Neural progenitor cell (in vitro differentiated cells): Measurements from ENCODE around the gene PI16. TPM values are rescaled to one million over a fixed set of nuclear protein-coding genes. Genes with fewer than 3 reads are reported as not detected.
"Not testable (repeated sequence)": the region's sequence is repeated elsewhere in the genome, so short reads cannot be mapped to it uniquely, and the experiment has no call there.

ENCODE experiments used
- DNase-seq: peaks from one replicate; pipeline ENCODE4 v3.0.0-alpha.2; 2016; ENCODE audit warnings: low spot score
- H2AFZ ChIP-seq: fragments of 200-600 bp; sonication (generic); replicated peaks from 2 replicates; pipeline ENCODE4 v1.6.1; 2016; ENCODE audit warnings: antibody characterized with exemption
- H3F3A ChIP-seq: fragments of 200-600 bp; sonication (generic); 2 replicates; pipeline ENCODE4 v1.6.1; 2016; ENCODE audit warnings: antibody characterized with exemption, low read depth
- H3K27ac ChIP-seq: fragments of 200-600 bp; sonication (generic); 2 replicates; pipeline ENCODE4 v1.5.1; 2016; ENCODE audit warnings: mild to moderate bottlenecking
- H3K27me3 ChIP-seq: fragments of 200-600 bp; sonication (generic); 2 replicates; pipeline ENCODE4 v1.6.1; 2016; ENCODE audit warnings: mild to moderate bottlenecking, moderate library complexity
- H3K36me3 ChIP-seq: fragments of 200-600 bp; sonication (generic); 2 replicates; pipeline ENCODE4 v1.5.1; 2016
- H3K4me1 ChIP-seq: fragments of 200-600 bp; sonication (generic); 2 replicates; pipeline ENCODE4 v1.6.1; 2016; ENCODE audit warnings: mixed run types
- H3K4me2 ChIP-seq: fragments of 200-600 bp; sonication (generic); 2 replicates; pipeline ENCODE4 v1.6.1; 2016
- H3K4me3 ChIP-seq: fragments of 200-600 bp; sonication (generic); 2 replicates; pipeline ENCODE4 v1.5.1; 2016
- H3K79me2 ChIP-seq: fragments of 200-600 bp; sonication (generic); 2 replicates; pipeline ENCODE4 v1.6.1; 2016; ENCODE audit warnings: low read depth
- H3K9ac ChIP-seq: fragments of 200-600 bp; sonication (generic); 2 replicates; pipeline ENCODE4 v1.6.1; 2016
- H3K9me3 ChIP-seq: fragments of 200-600 bp; sonication (generic); 2 replicates; pipeline ENCODE4 v1.5.1; 2016; ENCODE audit warnings: low read depth
- H4K20me1 ChIP-seq: fragments of 200-600 bp; sonication (generic); 2 replicates; pipeline ENCODE4 v1.6.1; 2016; ENCODE audit warnings: low read depth
- H3K27ac Mint-ChIP-seq: 3 replicates; pipeline ENCODE4 v1.8.0; 2021; ENCODE audit warnings: mixed read lengths
- H3K27me3 Mint-ChIP-seq: 2 replicates; pipeline ENCODE4 v1.8.0; 2022; ENCODE audit warnings: low read depth, mild to moderate bottlenecking, inconsistent platforms, moderate library complexity, mixed read lengths; ENCODE audit not compliant: insufficient read depth
- H3K36me3 Mint-ChIP-seq: 3 replicates; pipeline ENCODE4 v1.8.0; 2021; ENCODE audit warnings: mixed read lengths
- H3K4me1 Mint-ChIP-seq: 3 replicates; pipeline ENCODE4 v1.8.0; 2021; ENCODE audit warnings: mixed read lengths
- H3K4me3 Mint-ChIP-seq: 3 replicates; pipeline ENCODE4 v1.8.0; 2021; ENCODE audit warnings: mild to moderate bottlenecking, moderate library complexity, mixed read lengths
- H3K9me3 Mint-ChIP-seq: 3 replicates; pipeline ENCODE4 v1.8.0; 2020; ENCODE audit warnings: mixed read lengths
- EZH2 ChIP-seq: fragments of 200-600 bp; sonication (generic); IDR thresholded peaks from 2 replicates; pipeline ENCODE4 v1.6.1; 2017; ENCODE audit warnings: antibody characterized with exemption, mild to moderate bottlenecking, moderate library complexity
- EZH2phosphoT487 ChIP-seq: fragments of 200-600 bp; sonication (generic); IDR thresholded peaks from 2 replicates; pipeline ENCODE4 v1.6.1; 2017; ENCODE audit warnings: antibody characterized with exemption
- total RNA-seq: library from RNA; depleted of rRNA; stranded (reverse); fragments of >200 nt; gene quantifications from 2 replicates; pipeline ENCODE4 v1.2.3, GENCODE V29; 2015; ENCODE audit warnings: low replicate concordance
- TF ChIP-seq, protein P1 (sequence below): fragments of 200-600 bp; sonication (generic); IDR thresholded peaks from 2 replicates; pipeline ENCODE4 v1.5.1; 2017; ENCODE audit warnings: antibody characterized with exemption, mild to moderate bottlenecking

The PI16 gene
- total RNA-seq, 1 donor from 2014 or later = not detected

DNA sequence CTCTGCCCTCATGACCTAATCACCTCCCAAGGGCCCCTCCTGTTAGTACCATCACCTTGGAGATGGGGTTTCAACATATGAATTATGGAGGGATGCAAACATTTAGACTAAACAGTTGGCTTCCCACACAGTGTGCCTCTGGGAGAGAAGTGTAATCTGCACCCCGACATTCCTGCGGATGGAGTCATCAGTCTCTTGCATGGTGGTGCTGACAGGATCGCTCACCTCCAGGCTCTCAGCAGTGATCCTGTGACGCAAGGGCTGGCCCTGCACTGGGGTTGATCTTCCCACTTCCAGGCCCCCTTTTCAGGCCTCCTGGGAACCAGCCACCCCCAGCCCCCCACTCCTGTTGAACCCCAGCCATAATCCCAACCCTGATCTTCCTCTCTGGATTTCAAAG is 16.0 kb upstream of the PI16 start:
- Histone ChIP-seq H3K4me3 (no peak overlapping the region), H3K79me2 (no peaks in the 10 kb centered on the region), H4K20me1 (no peaks in the 10 kb centered on the region), H3K4me1 (no peaks in the 10 kb centered on the region), H3K9me3 (no peaks in the 10 kb centered on the region), H3F3A (no peaks in the 10 kb centered on the region), H3K27ac (no peak overlapping the region), H3K27me3 (no peaks in the 10 kb centered on the region), H3K9ac (no peak overlapping the region), H2AFZ (no peak overlapping the region), H3K36me3 (no peaks in the 10 kb centered on the region), H3K4me2 (no peak overlapping the region)
- H3K4me1 Mint-ChIP-seq = peaks cover 2% of the 10 kb centered on the region
- TF ChIP-seq EZH2phosphoT487 = no peak
- TF ChIP-seq, protein P1, sequence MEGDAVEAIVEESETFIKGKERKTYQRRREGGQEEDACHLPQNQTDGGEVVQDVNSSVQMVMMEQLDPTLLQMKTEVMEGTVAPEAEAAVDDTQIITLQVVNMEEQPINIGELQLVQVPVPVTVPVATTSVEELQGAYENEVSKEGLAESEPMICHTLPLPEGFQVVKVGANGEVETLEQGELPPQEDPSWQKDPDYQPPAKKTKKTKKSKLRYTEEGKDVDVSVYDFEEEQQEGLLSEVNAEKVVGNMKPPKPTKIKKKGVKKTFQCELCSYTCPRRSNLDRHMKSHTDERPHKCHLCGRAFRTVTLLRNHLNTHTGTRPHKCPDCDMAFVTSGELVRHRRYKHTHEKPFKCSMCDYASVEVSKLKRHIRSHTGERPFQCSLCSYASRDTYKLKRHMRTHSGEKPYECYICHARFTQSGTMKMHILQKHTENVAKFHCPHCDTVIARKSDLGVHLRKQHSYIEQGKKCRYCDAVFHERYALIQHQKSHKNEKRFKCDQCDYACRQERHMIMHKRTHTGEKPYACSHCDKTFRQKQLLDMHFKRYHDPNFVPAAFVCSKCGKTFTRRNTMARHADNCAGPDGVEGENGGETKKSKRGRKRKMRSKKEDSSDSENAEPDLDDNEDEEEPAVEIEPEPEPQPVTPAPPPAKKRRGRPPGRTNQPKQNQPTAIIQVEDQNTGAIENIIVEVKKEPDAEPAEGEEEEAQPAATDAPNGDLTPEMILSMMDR = no peak
- no peak for TF ChIP-seq EZH2
- H3K27me3 Mint-ChIP-seq = peaks cover 7% of the 10 kb centered on the region
- no peak overlapping the region for H3K4me3 Mint-ChIP-seq
- DNase-seq = no peak
- peaks cover 2% of the 10 kb centered on the region for H3K36me3 Mint-ChIP-seq
- H3K27ac Mint-ChIP-seq = no peak overlapping the region
- peaks cover 13% of the 10 kb centered on the region for H3K9me3 Mint-ChIP-seq

DNA sequence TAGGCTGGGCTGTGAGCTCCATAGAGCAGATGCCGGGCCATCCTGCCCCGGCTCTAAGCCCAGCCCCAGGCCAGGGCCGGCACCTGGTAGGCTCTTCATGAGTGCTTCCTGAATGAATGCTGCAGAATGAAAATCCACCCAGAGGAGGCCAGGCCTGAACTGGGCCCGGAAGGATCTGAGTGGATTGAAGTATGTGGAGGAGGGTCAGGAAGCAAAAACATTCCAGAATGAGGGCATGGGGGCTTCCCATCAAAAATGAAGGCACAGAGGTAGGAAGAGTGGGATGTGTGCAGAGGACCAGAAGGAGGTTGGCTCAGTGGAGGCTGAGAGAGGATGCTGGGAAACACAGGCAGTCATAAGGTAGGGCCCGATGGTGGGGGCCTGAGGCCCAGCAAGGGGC is 15.5 kb upstream of the PI16 start:
- not testable (repeated sequence) for H3K4me2 ChIP-seq, H3F3A ChIP-seq, H3K27me3 Mint-ChIP-seq, H3K4me3 Mint-ChIP-seq, H3K9ac ChIP-seq, H3K27me3 ChIP-seq, H3K4me1 Mint-ChIP-seq, DNase-seq, H3K27ac ChIP-seq, H3K4me1 ChIP-seq, H3K36me3 Mint-ChIP-seq, H3K4me3 ChIP-seq, H2AFZ ChIP-seq, H3K27ac Mint-ChIP-seq, H3K36me3 ChIP-seq, H3K9me3 ChIP-seq, H4K20me1 ChIP-seq, H3K79me2 ChIP-seq
- peaks cover 13% of the 10 kb centered on the region for H3K9me3 Mint-ChIP-seq

DNA sequence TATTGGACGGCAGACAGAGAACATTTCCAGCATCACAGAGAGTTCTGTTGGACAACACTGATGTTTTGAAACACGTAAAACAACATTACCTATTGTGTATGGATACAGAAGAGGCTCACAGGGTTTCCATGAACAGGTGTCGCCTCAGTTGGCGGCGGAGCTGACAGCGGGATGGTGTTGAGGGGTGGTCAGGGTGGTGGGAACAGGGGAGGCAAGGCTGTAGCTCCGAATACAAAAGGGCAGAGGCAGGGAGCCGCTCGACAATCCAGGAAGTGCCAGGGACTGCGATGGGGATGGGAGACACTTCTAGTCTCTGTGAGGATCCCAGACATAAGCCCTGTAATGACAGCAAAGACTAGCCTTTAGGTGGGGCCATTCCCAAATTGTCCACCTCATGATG is 14.5 kb upstream of the PI16 start:
- Histone ChIP-seq H3K9ac (no peak overlapping the region), H3K4me3 (no peak overlapping the region), H3K4me1 (no peaks in the 10 kb centered on the region), H3F3A (no peaks in the 10 kb centered on the region), H3K4me2 (no peak overlapping the region), H3K27ac (no peak overlapping the region), H3K9me3 (no peaks in the 10 kb centered on the region), H3K27me3 (no peaks in the 10 kb centered on the region), H3K36me3 (no peaks in the 10 kb centered on the region), H2AFZ (no peak overlapping the region), H4K20me1 (no peaks in the 10 kb centered on the region), H3K79me2 (no peaks in the 10 kb centered on the region)
- Mint-ChIP-seq H3K4me3 (no peak overlapping the region), H3K36me3 (peaks cover 2% of the 10 kb centered on the region), H3K4me1 (peaks cover 5% of the 10 kb centered on the region), H3K27ac (peak overlapping the region; percentile 6), H3K27me3 (peaks cover 7% of the 10 kb centered on the region), H3K9me3 (peaks cover 13% of the 10 kb centered on the region)
- TF ChIP-seq EZH2phosphoT487 = no peak
- no peak for DNase-seq

DNA sequence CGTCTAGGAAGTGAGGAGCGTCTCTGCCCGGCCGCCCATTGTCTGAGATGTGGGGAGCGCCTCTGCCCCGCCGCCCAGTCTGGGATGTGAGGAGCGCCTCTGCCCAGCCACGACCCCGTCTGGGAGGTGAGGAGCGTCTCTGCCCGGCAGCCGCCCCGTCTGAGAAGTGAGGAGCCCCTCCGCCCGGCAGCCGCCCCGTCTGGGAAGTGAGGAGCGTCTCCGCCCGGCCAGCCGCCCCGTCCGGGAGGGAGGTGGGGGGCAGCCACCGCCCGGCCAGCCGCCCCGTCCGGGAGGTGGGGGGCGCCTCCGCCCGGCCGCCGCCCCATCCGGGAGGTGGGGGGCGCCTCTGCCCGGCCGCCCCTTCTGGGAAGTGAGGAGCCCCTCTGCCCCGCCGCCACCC is 13.0 kb upstream of the PI16 start:
- not testable (repeated sequence) for H2AFZ ChIP-seq, H3K36me3 ChIP-seq, H3K9ac ChIP-seq, H3K9me3 ChIP-seq, H3K27ac Mint-ChIP-seq, H4K20me1 ChIP-seq, H3K4me1 ChIP-seq, H3K27me3 Mint-ChIP-seq, H3K36me3 Mint-ChIP-seq, H3F3A ChIP-seq, H3K79me2 ChIP-seq, H3K4me3 ChIP-seq, H3K4me1 Mint-ChIP-seq, DNase-seq, H3K4me2 ChIP-seq, H3K27ac ChIP-seq, H3K27me3 ChIP-seq, H3K4me3 Mint-ChIP-seq
- H3K9me3 Mint-ChIP-seq = peaks cover 13% of the 10 kb centered on the region

DNA sequence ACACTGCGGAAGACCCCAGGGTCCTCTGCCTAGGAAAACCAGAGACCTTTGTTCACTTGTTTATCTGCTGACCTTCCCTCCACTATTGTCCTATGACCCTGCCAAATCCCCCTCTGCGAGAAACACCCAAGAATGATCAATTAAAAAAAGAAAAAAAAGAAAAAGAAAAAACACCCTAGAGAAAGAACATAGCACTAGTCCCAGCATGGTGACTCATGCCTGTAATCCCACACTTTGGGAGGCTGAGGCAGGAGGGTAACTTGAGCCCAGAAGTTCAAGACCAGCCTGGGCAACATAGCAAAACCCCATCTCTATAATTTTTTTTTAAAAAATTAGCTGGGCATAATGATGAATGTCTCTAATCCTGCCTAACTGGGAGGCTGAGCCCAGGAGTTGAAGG is 12.2 kb upstream of the PI16 start:
- not testable (repeated sequence) for H3K36me3 Mint-ChIP-seq, H3K9ac ChIP-seq, H4K20me1 ChIP-seq, H3K9me3 ChIP-seq, H3K4me1 ChIP-seq, H2AFZ ChIP-seq, H3K27me3 ChIP-seq, H3K4me3 ChIP-seq, H3K4me2 ChIP-seq, H3K4me1 Mint-ChIP-seq, H3K79me2 ChIP-seq, H3K27me3 Mint-ChIP-seq, H3K27ac ChIP-seq, H3F3A ChIP-seq, H3K36me3 ChIP-seq, DNase-seq, H3K4me3 Mint-ChIP-seq
- Mint-ChIP-seq H3K9me3 (peaks cover 13% of the 10 kb centered on the region), H3K27ac (peak overlapping the region; percentile 54)
